AG10803 (cell line): ENCODE measurements around the gene WDR59.
"Not testable (repeated sequence)": the region's sequence is repeated elsewhere in the genome, so short reads cannot be mapped to it uniquely, and the experiment has no call there.

Experiments used
- DNase-seq: peaks from one replicate; pipeline ENCODE4 v3.0.0; 2010; ENCODE audit warnings: low read depth
- H3K4me3 ChIP-seq: 2 replicates; pipeline ENCODE4 v1.5.1; 2011; ENCODE audit warnings: mild to moderate bottlenecking, low read length, control low read depth
- TF ChIP-seq, protein P1 (sequence below): conservative IDR thresholded peaks from 2 replicates; pipeline ENCODE4 v1.5.1; 2011; ENCODE audit warnings: mild to moderate bottlenecking, low read length, control low read depth, inconsistent platforms

Gene WDR59

DNA sequence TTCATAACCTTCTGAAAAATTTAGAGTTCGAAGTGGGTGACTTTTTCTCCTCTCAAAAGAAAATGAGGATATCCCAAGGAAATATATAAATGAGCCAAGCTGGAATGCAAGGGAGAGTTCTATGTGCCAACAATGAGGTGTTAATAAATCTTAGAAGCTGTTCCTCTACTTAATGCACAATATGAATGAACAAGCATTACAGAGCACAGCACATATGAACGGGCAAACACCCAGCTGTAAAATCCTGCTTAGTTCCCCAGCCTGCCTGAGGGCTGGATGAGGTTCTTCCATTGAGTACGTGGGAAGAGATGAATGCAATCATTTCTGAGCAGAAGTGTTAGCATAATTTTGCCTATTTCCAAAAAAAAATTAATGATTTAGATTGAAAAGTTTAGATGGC lies 58.1 kb downstream of the WDR59 start:
- no peak overlapping the region for H3K4me3 ChIP-seq
- TF ChIP-seq, protein P1, sequence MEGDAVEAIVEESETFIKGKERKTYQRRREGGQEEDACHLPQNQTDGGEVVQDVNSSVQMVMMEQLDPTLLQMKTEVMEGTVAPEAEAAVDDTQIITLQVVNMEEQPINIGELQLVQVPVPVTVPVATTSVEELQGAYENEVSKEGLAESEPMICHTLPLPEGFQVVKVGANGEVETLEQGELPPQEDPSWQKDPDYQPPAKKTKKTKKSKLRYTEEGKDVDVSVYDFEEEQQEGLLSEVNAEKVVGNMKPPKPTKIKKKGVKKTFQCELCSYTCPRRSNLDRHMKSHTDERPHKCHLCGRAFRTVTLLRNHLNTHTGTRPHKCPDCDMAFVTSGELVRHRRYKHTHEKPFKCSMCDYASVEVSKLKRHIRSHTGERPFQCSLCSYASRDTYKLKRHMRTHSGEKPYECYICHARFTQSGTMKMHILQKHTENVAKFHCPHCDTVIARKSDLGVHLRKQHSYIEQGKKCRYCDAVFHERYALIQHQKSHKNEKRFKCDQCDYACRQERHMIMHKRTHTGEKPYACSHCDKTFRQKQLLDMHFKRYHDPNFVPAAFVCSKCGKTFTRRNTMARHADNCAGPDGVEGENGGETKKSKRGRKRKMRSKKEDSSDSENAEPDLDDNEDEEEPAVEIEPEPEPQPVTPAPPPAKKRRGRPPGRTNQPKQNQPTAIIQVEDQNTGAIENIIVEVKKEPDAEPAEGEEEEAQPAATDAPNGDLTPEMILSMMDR, result no peak
- no peak for DNase-seq

DNA sequence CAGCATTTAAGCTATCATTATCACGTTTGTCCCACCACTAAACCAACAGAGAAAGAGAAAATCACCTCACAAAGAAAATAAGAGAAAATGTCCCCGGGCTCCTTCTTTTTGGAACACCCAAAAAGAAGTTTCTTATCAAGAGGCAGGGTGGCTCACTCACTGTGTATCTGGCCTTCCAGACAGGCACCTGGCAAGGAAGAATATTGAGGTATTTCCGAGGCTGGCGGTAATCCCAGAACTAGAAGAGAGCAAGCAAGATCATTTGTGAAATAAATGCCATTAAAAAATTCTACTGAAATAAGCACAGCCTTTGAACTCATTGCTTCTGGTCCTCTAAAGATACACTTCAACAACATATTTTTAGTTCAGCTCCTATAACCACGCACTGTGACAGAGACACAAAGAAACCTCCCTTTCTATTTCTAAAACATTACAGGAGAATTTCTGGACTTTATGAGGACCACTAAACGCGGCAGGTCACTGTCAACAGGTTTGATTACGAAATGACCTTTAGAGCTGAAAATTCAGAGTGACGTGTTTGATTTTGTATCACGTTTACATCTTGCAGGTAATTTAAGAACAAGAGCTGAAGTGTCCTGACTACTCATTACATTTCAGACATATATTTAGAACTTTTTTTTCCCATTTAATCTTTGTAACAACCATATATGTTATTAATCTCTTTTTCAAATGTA lies 61.0 kb downstream of the WDR59 start:
- H3K4me3 ChIP-seq, result no peak overlapping the region
- TF ChIP-seq, protein P1, result no peak
- DNase-seq, result no peak

DNA sequence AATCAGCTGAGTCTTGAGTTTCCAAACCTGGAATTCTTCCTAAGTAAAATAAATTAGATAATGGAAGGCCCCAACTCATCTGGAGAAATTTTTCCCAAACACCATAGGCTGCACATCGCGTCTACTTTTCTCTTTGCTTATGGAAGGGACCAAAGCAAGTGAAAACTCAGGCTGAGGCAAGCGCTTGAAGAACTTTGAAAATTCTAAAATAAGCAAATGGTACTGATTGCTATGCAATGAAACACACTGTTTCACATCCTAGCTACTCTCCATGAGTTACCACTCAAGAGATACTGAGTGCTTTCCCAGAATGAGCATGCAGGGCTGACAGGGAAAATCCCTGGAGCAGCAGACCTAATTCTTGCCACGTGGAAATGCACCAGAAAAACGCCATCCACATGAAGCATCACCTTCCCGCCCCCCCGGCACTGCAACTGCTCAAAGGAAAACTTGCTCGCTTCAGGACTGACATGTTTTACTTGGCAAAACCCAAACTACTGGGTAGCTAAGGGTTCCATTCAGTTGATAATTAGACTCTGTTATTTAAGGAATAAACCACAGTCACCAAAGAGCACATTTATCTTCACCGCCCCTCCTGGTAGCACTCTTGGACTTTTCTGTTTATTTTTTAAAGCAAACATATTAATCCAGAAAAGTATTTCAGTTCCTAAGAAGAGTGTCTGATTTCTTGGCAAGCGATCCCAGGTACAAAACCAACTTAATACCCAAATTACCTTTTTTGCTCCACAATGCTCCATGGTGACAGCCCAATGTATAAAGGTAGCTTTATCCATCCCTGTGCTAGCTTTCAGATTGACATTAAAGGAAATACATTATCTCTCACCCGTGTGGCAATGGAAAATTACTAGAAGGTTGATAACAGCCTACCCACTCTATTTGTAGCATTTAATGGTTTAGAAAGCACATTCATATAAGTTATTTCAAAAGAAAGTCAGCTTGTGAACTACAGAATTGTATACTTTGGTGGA lies 62.5 kb downstream of the WDR59 start:
- H3K4me3 ChIP-seq, result no peak overlapping the region
- DNase-seq, result no peak
- TF ChIP-seq, protein P1, result no peak

DNA sequence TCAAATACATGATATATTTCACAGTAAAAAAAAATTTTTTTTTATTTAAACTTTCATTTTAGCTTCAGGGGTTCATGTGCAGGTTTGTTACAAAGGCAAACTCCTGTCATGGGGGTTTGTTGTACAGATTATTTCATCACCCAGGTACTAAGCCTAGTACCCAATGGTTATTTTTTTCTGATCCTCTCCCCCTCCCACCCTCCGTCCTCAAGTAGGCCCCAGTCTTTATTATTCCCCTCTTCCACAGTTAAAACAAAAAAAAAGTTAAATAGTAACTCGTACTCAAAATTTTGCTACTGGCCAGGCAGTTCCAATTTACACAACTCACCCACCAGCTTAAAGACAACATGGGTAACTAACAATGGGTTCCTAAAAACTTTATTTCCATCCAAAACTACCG lies 63.9 kb downstream of the WDR59 start:
- H3K4me3 ChIP-seq, result no peak overlapping the region
- TF ChIP-seq, protein P1, result no peak
- DNase-seq, result no peak

DNA sequence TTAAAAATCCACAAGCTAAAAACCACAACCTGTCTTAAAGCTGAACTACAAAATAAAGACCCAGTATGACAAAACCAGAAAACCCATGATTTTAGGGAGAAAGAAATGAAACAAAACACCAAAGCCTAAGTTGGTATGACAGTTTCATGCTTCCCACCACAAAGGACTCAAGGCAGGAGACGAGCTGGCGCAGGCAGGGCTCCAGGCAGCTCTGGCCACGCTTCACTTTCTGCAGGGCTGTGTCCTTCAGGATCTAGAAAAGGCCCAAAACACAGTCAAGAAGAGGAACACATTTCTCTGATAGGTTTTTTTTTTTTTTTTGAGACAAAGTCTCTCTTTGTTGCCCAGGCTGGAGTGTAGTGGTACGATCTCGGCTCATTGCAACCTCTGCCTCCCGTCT lies 75.3 kb downstream of the WDR59 start:
- DNase-seq, result no peak
- TF ChIP-seq, protein P1, result no peak
- H3K4me3 ChIP-seq, result no peak overlapping the region

DNA sequence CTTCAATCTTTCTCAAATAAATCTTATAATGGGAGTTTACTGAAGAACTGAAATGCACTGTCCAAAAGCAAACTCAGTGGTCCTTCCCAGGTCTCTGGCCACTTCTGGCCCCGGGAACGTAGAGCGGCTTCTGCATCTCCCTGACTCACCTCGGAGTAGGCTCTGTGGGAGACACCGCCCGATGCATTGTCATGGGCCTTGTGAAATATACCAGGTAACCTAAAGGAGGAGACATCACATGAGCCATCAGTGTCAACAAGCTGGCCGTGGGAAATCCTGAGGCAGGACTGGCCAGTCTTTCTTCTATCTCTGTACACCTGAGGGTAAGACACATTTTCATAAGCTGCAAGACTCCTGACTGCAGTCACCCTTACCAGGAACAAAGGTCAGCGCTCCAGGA lies 76.2 kb downstream of the WDR59 start:
- not testable (repeated sequence) for DNase-seq, H3K4me3 ChIP-seq

DNA sequence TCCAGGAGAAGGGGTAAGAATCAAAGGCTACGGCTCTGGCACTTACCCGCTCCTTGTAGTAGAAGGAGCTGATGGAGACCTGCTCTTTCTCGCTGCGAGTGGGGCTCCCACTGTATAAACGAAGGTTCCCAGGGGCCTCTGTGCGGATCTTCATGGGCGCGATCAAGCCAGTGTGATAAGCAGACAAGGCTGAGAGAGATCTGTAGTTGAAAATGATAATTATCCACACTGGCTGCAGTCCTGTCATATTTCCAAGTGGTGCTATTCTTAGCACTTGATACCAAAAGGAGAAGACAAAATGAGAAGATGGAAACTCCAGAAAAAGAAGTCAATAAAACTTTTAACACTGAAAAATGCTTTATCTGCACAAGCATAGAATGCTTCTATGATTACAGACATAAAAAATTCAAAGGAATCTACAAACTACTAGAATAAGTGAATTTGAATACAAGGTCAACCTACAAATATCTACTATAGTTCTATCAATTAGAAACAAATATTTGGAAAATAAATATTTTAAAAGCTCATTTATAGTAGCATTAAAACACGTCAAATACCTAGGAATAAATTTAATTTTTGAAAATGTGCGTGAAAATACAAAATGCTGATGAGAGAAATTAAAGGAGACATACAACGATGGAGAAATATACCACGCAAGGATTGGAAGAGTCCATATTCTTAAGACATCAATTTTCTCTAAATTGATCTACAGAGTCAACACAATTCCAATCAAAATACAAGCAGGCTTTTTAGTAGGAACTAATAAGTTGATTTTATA lies 80.8 kb downstream of the WDR59 start:
- no peak for DNase-seq
- H3K4me3 ChIP-seq, result no peak overlapping the region
- TF ChIP-seq, protein P1, result no peak
